Femur (tissue), 1 donor: Measurements from ENCODE around the gene RAB40C.

Experiments used
- DNase-seq: peaks from one replicate; pipeline ENCODE4 v3.0.0-alpha.2; 2017

The RAB40C gene

DNA sequence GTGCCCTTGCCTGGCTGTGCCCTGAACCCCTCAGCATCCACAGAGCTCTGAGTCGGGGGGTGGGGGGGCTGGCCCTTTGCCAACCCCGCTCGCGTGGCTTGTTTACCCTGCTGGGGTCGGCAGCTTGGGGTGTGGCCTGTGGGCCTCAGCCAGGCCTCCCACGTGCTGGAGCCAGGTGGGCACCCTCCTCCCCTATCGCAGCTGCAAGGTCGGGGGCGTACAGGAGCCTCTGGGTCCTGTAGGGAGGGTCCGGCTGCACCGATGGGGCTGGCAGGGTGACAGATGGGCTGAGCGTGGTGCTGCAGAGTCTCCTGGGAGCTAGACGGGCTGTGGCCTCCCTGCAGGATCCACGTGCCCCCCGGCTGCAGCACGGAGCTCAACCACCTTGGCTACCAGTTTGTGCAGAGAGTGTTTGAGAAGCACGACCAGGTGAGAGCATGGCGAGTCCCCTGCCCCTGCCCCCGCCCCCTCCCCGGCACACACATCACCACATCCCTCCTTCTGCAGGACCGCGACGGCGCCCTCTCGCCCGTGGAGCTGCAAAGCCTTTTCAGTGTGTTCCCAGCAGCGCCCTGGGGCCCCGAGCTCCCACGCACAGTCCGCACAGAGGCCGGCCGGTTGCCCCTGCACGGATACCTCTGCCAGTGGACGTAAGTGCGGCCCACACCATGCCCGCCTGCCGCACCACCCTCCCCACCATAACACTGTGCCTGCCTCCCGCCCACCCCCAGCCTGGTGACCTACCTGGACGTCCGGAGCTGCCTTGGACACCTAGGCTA lies 81.7 kb downstream of the RAB40C start:
- DNase-seq: no peak

DNA sequence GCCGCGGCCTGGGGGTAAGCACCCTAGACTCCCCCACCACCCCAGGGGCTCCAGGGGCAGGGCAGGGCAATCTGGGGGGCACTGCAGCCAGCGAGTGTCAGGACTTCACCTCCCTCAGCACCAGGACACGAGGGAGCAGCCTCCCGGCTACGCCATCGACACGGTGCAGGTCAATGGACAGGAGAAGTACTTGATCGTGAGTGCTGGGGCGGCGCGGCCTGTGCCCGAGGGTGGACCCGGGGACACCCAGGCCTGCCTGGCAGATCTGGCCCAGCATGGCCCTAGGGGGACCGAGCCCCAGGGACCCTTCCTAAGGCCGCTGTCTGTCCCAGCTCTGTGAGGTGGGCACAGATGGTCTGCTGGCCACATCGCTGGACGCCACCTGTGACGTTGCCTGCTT lies 82.5 kb downstream of the RAB40C start:
- DNase-seq: no peak

DNA sequence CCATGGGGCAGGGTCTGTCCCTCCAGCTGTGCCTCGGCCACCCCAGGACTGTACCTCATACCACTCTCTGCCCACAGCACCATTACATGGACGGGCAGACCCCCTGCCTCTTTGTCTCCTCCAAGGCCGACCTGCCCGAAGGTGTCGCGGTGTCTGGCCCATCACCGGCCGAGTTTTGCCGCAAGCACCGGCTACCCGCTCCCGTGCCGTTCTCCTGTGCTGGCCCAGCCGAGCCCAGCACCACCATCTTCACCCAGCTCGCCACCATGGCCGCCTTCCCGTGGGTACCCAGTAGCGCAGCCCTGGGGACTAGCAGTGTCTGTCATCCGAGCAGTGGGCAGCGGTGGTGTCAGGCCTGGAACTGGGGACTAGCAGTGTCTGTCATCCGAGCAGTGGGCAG lies 83.0 kb downstream of the RAB40C start:
- no peak for DNase-seq

DNA sequence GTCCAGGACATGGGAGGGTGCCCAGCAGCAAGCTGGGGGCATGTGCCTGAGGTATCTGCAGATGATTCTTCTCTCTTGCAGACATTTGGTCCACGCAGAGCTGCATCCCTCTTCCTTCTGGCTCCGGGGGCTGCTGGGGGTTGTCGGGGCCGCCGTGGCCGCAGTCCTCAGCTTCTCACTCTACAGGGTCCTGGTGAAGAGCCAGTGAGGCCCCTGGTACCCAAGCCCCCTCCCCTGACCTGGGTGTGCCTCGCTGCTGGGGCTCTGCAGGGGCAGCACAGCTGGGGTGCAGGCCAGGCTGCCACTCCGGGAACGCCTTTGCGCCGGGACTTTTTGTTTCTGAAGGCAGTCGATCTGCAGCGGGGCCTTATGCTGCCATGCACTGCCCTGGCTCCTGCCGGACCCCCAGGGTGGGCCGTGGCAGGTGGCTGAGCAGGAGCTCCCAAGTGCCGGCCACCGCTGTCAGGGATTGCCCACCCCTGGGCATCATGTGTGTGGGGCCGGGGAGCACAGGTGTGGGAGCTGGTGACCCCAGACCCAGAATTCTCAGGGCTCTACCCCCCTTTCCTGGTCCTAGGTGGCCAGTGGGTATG lies 83.6 kb downstream of the RAB40C start:
- no peak for DNase-seq

DNA sequence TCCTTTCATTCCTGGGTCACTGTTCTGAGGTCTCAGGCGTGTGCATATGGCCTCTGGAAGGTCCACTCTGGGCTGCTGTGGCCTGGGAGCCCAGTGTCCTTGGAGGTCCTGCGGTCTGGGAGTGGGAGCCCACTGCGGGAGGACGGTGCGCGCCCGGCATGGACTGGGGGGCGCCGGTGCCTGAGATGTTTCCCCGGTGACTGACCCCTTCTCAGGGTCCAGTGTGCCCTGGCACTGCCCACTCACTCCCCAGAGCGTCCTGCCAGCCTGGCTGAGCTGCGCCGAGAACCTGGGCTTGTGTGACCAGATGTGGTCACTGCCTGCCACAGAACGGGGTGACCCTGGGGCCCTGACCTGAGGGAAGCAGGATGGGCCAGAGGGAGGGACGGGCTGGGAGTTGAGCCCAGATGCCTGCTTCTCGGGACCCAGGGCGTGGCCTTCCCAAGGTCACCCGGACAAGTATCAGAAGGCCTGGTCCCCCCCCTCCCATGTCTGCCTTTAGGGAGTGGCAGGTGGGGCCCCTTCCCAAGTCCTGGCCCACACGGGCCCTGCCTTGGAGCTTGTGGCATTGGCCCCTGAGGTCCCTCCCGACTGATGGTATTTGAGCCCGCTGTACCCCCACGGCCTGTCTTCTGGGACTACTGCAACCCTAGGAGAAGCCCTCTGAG lies 84.5 kb downstream of the RAB40C start:
- DNase-seq: no peak

DNA sequence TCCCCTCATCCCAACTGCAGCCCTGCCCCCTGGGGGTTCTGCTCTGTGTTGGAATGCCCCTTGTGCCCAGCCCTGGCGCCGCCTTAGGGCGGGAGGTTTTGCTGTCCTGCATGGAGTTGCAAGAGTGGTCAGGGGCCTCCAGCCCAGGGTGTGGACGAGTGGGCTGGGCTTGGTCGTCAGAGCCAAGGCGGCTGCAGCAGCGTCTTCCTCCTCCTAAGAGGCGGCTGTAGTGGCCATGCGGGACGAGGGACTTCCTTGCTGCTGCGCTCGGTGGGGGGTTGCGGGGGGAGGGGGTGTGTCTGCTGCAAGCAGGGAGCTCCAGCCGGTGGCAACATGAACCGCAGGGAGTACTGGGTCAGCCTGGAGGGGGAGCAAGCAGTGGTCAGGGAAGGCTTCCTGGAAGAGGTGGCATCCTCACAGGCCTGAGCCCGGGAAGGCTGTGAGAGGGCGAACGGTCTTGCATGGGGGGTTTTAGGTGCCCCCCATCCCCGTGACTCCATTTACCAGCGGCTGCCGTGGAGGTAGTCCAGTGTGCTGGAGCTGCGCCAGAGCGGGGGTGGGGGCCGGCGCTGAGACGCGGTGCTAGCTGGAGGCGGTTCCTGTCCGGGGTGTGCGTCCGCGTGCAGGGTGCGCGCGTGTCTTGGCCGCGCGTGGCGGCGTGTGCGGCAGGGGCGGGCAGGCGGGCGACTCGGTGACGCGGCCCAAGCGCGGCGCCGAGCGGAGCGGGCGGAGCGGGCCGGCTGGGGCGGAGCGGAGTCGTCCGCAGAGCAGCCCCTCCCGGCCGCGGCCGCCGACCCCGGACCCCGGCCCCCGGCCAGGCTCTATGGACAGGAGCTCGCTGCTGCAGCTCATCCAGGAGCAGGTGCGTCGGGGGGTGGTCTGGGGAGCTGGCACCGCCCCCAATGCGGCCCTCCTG lies 85.4 kb downstream of the RAB40C start, which contains the start of gene RHBDL1:
Gene RHBDL1, plus strand, starts transcription at position 704 of the 916 bp plus-strand sequence. Its CDS starts 120 bp downstream, at position 824.
- DNase-seq: no peak

DNA sequence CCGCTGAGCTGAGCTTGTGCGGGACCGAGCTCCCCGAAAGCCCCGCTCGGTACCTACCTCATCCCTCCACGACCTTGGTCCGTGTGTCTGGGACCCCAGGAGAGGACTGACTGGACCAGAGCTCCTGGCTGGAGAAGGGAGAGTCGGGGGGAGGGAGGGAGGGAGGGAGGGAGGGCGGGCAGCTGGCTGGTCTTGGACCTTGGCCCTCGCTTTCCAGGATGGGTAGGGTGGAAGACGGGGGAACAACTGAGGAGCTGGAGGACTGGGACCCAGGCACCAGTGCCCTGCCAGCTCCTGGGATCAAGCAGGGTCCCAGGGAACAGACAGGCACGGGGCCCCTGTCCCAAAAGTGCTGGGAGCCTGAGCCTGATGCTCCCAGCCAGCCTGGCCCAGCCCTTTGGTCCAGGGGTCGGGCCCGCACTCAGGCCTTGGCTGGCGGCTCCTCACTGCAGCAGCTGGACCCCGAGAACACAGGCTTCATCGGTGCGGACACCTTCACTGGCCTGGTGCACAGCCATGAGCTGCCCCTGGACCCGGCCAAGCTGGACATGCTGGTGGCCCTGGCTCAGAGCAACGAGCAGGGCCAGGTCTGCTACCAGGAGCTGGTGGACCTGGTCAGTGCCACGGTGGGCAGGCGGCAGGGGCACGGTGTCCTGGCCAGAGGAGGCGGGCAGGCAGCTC lies 86.2 kb downstream of the RAB40C start:
- no peak for DNase-seq

DNA sequence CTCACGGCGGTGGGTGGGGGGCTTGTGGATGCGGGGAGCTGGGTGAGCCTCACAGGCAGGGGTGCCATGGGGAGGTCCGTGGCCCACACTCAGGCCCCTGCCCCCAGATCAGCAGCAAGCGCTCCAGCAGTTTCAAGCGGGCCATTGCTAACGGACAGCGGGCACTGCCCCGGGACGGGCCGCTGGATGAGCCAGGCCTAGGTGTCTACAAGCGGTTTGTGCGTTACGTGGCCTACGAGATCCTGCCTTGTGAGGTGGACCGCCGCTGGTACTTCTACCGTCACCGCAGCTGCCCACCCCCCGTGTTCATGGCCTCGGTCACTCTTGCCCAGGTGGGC lies 86.7 kb downstream of the RAB40C start:
- DNase-seq: no peak

DNA sequence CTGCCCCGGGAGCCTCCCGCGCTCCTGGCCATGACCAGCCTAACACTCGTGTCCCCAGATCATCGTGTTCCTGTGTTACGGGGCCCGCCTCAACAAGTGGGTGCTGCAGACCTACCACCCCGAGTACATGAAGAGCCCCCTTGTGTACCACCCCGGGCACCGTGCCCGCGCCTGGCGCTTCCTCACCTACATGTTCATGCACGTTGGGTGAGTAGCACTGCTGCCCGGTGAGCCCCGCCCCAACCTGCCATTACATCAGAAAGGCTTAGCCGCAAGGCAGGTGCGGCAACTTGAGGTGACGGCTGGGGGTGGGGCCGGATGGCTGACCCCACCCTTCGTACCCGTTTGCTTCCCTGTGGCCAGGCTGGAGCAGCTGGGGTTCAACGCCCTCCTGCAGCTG lies 87.0 kb downstream of the RAB40C start:
- no peak for DNase-seq

DNA sequence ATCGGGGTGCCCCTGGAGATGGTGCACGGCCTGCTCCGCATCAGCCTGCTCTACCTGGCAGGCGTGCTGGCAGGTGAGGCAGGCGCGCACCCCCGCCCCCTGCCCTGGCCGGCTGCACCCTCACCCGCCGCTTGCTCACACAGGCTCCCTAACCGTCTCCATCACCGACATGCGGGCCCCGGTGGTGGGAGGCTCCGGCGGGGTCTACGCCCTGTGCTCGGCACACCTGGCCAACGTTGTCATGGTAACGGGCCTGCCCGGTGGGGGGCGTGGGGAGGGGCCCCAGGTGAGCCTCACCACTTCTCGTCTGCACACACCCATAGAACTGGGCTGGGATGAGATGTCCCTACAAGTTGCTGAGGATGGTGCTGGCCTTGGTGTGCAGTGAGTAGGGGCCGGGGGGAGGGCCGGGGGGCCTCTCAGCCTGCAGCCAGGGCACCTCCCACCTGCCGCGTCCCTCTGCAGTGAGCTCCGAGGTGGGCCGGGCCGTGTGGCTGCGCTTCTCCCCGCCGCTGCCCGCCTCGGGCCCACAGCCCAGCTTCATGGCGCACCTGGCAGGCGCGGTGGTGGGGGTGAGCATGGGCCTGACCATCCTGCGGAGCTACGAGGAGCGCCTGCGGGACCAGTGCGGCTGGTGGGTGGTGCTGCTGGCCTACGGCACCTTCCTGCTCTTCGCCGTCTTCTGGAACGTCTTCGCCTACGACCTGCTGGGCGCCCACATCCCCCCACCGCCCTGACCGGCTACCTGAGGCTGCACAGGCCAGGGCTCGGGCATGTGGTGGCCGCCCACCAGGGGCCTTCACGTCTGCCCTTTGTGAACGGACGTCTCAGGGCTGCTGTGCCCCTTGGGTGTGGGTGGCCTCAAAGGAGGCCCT lies 87.7 kb downstream of the RAB40C start:
- DNase-seq: peak; percentile 26

DNA sequence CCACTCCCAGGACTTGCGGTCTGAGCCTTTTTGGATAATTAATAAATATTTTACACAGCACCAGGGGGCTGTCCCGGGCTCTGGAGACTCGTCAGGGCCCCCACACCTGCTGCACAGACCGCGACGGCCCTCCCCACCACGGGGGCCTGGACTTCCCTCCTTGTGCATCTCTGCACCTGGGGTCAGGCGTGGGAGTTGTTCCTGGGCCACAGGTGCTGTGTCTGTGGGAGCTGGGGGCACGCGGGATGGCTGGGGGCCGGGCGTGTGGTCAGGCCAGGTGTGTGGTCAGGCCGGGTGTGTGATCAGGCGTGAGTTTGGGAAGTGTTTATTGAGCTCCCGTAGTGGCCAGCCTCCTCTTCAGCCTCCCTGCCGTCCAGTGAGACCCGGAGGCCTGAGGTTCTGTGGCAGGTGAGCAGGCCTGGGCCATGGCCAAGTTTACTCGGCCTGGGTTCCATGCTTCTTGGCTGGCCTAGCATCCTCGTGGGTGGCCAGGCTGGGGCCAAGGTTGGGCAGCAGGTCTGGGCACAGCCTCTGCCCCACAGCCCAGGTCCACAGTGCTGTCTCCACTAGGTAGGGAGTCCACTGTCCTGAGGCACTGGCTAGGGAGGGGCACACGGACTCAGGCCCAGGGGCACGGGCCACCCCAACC lies 88.5 kb downstream of the RAB40C start:
- peak; percentile 51 for DNase-seq
